Fibroblast of pulmonary artery (primary cell): ENCODE measurements around the gene CDKN2A.
"Not testable (repeated sequence)": the region's sequence is repeated elsewhere in the genome, so short reads cannot be mapped to it uniquely, and the experiment has no call there.

Experiments used
- DNase-seq: peaks from one replicate; pipeline ENCODE4 v3.0.0-alpha.2; 2010; ENCODE audit warnings: low read depth
- H3K4me3 ChIP-seq: replicated peaks from 2 replicates; pipeline ENCODE4 v1.5.1; 2011; ENCODE audit warnings: low read depth, mild to moderate bottlenecking, control low read depth, low read length, moderate library complexity
- CTCF ChIP-seq: IDR thresholded peaks from 2 replicates; pipeline ENCODE4 v1.5.1; 2011; ENCODE audit warnings: mild to moderate bottlenecking, control low read depth, low read length, inconsistent platforms; ENCODE audit errors: missing control alignments

Gene CDKN2A

DNA sequence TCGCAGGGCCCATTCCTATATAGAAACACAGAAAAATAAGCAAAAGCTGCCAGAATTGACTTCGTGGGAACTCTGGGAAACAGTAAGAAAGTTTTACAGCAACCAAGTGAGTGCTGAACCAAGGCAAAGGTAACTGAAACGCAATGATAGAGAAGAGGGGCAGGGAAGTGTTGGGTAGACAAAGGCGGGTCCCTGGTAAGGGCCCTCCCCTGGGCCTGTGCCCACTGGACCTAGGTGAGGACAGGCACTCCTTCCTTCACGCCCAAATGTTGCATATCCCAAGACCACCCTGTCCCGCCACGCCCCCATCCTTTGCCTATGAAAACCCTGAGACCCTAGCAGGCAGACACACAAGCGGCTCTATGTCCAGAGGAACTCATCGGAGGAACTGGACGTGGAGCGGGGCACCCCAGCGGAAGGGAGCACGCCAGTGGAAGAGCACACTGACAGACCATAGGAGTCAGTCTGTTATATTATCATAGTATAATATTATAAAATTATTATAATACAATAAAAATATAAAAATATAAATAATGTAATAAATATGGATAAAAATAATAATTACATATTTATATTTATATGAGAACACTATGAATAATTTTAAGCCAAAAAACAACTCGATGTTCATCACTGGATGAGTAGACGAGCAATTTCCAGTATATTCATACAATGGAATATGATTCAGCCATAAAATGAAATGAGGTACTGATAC is 27.9 kb downstream of the CDKN2A start:
- H3K4me3 ChIP-seq, result no peak overlapping the region
- no peak for DNase-seq
- TF ChIP-seq CTCF, result no peak

GRCh38 chr9:21965401-21965951 is 28.7 kb downstream of the CDKN2A start:
- DNase-seq, result peak; percentile 81
- H3K4me3 ChIP-seq, result peak overlapping the region; percentile 45
- peak; percentile 79 for TF ChIP-seq CTCF

GRCh38 chr9:21964925-21965385 is 29.2 kb downstream of the CDKN2A start:
- no peak for TF ChIP-seq CTCF
- DNase-seq, result peak; percentile 83
- peak overlapping the region; percentile 45 for H3K4me3 ChIP-seq

GRCh38 chr9:21961569-21961968 is 32.6 kb downstream of the CDKN2A start:
- TF ChIP-seq CTCF, result no peak
- DNase-seq, result no peak
- no peak overlapping the region for H3K4me3 ChIP-seq

DNA sequence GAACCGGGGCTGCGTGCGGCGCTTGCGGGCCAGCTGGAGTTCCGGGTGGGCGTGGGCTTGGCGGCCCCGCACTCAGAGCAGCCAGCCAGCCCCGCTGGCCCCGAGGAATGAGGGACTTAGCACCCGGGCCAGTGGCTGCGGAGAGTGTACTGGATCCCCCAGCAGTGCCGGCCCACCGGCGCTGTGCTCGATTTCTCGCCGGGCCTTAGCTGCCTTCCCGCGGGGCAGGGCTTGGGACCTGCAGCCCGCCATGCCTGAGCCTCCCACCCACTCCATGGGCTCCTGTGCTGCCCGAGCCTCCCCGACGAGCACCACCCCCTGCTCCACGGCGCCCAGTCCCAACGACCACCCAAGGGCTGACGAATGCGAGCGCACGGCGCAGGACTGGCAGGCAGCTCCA is 34.9 kb downstream of the CDKN2A start:
- H3K4me3 ChIP-seq, DNase-seq: not testable (repeated sequence)

GRCh38 chr9:21958833-21959232 is 35.4 kb downstream of the CDKN2A start:
- no peak for DNase-seq
- H3K4me3 ChIP-seq, result no peak overlapping the region
- no peak for TF ChIP-seq CTCF

DNA sequence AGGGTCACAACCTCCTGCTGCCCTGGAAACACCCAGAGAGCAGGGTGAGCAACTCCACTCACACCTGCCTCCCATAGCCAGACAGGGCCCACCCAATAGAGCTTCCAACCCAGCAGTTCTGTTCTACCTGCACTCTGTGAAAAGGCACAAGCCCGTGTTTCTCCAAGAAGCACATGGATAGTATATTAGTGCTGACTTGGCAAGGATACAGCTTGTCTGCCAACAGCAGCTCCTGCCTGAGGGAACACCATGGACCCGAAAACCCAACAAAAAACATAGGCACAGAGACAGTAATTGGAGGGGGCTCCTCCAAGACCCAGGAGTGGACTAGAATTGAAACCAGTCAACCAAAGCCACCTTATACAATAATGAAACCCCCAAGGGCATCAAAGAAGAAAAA is 48.6 kb downstream of the CDKN2A start:
- no peak for TF ChIP-seq CTCF
- no peak for DNase-seq
- H3K4me3 ChIP-seq, result no peak overlapping the region
